ENCODE results near the gene CHN2. TPM values are rescaled to one million over a fixed set of nuclear protein-coding genes. Genes with fewer than 3 reads are reported as not detected.

CHN2 gene
- polyA plus RNA-seq, 1 donor from 2014 or later, result 136 TPM

GRCh38 chr7:29424984-29425309, 230.4 kb downstream of the CHN2 start:
- H3K27ac ChIP-seq (ENCODE audit: low read length), result no peak overlapping the region
- no peaks in the 10 kb centered on the region for H3K79me2 ChIP-seq (replicated peaks; ENCODE audit: insufficient read depth, low read length)
- TF ChIP-seq EZH2 (IDR thresholded peaks at IDR 0.05; ENCODE audit: borderline replicate concordance, insufficient read depth, low read length, poor library complexity, severe bottlenecking), result no peak
- TF ChIP-seq SMC3 (conservative IDR thresholded peaks at IDR 0.05; ENCODE audit: poor library complexity), result no peak
- no peak for TF ChIP-seq RAD21 (conservative IDR thresholded peaks at IDR 0.05)
- no peak for TF ChIP-seq CTCF (IDR thresholded peaks at IDR 0.05; ENCODE audit: poor library complexity, severe bottlenecking)
- no peak for TF ChIP-seq REST (IDR thresholded peaks at IDR 0.05; ENCODE audit: borderline replicate concordance)
- TF ChIP-seq MXI1 (conservative IDR thresholded peaks at IDR 0.05; ENCODE audit: poor library complexity, severe bottlenecking), result no peak
- no peak for TF ChIP-seq TAF1 (IDR thresholded peaks at IDR 0.05; ENCODE audit: low read depth)
- no peak for TF ChIP-seq EP300 (conservative IDR thresholded peaks at IDR 0.05; ENCODE audit: poor library complexity, severe bottlenecking)
- TF ChIP-seq POLR2AphosphoS5 (IDR thresholded peaks at IDR 0.05), result no peak
- no peak overlapping the region for H3K9ac ChIP-seq (ENCODE audit: low read length)
- no peaks in the 10 kb centered on the region for H4K20me1 ChIP-seq (ENCODE audit: insufficient read depth)
- H2AFZ ChIP-seq (ENCODE audit: low read depth, low read length), result no peak overlapping the region
- H3K9me2 ChIP-seq (ENCODE audit: insufficient read depth, low read length), result no peaks in the 10 kb centered on the region
- no peaks in the 10 kb centered on the region for H3K9me3 ChIP-seq (ENCODE audit: low read length)
- H3K36me3 ChIP-seq (ENCODE audit: insufficient read depth, low read length), result no peaks in the 10 kb centered on the region
- no peak overlapping the region for H3K4me2 ChIP-seq (ENCODE audit: low read length)
- no peaks in the 10 kb centered on the region for H3F3A ChIP-seq (ENCODE audit: insufficient read depth, low read length, poor library complexity, severe bottlenecking)
- no peak overlapping the region for H3K4me3 ChIP-seq (ENCODE audit: low read length)
- H3K27me3 ChIP-seq (ENCODE audit: insufficient read depth, low read depth, low read length), result no peaks in the 10 kb centered on the region

GRCh38 chr7:29426587-29426986, 232.0 kb downstream of the CHN2 start:
- no peaks in the 10 kb centered on the region for H3F3A ChIP-seq (ENCODE audit: insufficient read depth, low read length, poor library complexity, severe bottlenecking)
- H3K4me3 ChIP-seq (ENCODE audit: low read length), result no peak overlapping the region
- H3K27me3 ChIP-seq (ENCODE audit: insufficient read depth, low read depth, low read length), result no peaks in the 10 kb centered on the region
- H3K9ac ChIP-seq (ENCODE audit: low read length), result no peak overlapping the region
- no peaks in the 10 kb centered on the region for H3K36me3 ChIP-seq (ENCODE audit: insufficient read depth, low read length)
- no peak overlapping the region for H3K27ac ChIP-seq (ENCODE audit: low read length)
- no peak overlapping the region for H3K4me2 ChIP-seq (ENCODE audit: low read length)
- H3K79me2 ChIP-seq (replicated peaks; ENCODE audit: insufficient read depth, low read length), result no peaks in the 10 kb centered on the region
- H3K9me2 ChIP-seq (ENCODE audit: insufficient read depth, low read length), result no peaks in the 10 kb centered on the region
- H4K20me1 ChIP-seq (ENCODE audit: insufficient read depth), result no peaks in the 10 kb centered on the region
- TF ChIP-seq EP300 (conservative IDR thresholded peaks at IDR 0.05; ENCODE audit: poor library complexity, severe bottlenecking) (no peak), TAF1 (IDR thresholded peaks at IDR 0.05; ENCODE audit: low read depth) (no peak), RAD21 (conservative IDR thresholded peaks at IDR 0.05) (no peak), CTCF (IDR thresholded peaks at IDR 0.05; ENCODE audit: poor library complexity, severe bottlenecking) (no peak), EZH2 (IDR thresholded peaks at IDR 0.05; ENCODE audit: borderline replicate concordance, insufficient read depth, low read length, poor library complexity, severe bottlenecking) (no peak), POLR2AphosphoS5 (IDR thresholded peaks at IDR 0.05) (no peak), SMC3 (conservative IDR thresholded peaks at IDR 0.05; ENCODE audit: poor library complexity) (no peak), REST (IDR thresholded peaks at IDR 0.05; ENCODE audit: borderline replicate concordance) (no peak), MXI1 (conservative IDR thresholded peaks at IDR 0.05; ENCODE audit: poor library complexity, severe bottlenecking) (no peak)
- H2AFZ ChIP-seq (ENCODE audit: low read depth, low read length), result no peak overlapping the region
- no peaks in the 10 kb centered on the region for H3K9me3 ChIP-seq (ENCODE audit: low read length)
